NCI-H2196 (cell line): Measurements from ENCODE around the gene ERC1.

Experiments
- DNase-seq: peaks from one replicate; lab custom pipeline; 2025; ENCODE audit not compliant: unreplicated experiment; lab: John Stamatoyannopoulos, UW

ERC1 gene

DNA sequence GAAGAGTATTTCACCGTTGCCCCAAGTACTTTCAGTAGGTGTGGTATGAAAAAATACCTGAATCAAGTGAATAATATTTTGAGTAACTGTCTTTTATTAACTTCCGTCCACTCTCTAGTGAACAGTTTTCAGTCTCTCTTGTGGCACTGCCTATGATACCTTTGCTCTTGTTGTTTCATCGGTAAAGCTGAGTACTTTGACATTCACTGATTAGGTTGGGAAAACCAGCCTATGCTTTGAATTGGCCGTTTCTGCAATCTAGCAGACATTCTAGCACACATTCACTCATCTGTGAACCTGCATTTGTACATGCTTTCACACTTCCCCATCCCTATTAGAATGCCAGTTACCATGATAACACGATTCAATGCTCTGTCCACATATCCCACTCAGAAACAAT lies 386.1 kb downstream of the ERC1 start:
- no peak for DNase-seq

DNA sequence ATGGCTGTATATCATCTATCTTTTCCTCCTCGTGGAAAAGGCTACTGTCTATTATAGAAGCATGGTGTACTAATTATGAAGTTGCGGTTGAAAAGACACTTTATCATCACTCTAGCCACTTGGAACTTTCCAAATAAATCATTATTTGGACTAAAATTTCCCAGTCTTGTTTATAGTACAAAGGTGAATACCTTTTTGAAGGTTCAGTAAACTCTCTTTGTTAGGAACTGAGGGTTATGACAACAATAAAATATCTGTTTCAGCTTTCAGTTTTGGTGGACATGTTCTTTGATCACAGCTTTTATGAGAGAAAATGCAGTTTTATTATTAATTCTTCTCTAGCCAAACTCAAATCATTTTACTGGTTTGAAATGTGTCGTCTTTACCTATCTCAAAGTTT lies 386.7 kb downstream of the ERC1 start:
- DNase-seq = no peak

DNA sequence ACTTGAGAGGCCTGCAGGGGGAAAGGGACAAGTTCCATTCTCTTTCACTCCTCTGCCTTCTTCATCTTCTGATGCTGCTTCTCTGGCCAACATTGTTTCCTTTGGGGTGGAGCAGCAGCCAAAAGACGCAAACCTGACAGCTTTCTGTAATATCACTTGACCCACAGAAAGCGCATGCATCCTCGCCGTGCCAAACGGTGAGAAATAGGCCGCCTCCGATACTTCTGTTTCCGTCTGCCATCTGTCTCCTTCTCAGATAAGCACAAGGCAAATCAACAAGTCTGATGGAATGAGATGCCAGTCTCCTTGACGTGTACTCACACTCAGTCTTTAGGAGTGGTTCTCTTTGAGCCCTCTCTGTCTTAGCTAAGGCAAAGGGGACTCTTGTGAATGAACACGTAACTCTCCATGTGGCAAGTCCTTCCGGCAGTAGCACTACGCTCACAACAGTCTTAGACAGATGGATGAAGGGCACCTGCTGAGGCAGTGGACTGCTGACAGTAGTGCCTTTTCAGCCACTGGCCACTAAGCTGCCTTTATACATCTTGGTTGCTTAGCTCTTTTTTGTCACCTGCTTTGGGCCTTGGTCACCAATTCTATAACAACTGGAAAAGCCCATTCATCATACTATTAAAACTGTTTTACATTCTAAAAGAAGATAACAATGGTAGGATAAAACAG lies 389.3 kb downstream of the ERC1 start:
- DNase-seq = no peak

DNA sequence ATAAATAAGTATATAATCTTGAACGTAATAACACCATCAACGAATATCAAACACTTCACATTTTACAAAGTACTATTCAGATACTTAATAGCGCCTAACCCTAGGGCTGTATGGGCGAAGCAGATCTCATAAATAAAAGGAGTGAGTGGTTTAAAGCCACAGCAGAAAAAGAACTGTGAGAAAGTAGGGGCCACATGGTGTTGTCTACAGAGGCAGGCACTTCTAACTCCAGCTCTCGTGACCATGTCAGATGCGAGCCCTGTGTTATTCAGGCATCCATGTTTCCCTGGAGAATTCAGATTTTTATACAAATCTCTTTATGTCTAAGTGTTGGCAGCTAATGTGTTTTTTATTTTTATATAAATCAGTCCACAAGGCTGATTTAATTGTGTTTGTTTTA lies 391.1 kb downstream of the ERC1 start:
- no peak for DNase-seq

DNA sequence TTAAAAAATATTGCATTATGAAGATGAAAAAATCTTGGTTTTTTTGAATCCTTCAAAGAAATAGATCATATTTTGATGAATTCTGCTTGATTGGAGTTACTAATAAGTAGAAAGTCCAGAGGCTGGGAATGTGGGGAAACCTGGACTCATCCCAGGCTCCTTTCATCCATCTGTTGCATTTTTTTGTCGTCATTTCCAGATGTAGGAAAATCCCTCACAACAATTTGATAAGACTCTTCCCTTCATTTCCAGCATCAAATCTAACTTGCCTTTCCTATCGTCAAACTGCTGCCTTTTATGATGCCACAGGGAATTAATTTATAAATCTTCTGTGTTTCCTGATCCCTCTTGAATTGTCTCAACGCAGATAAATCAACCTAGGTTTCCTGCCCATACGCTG lies 391.8 kb downstream of the ERC1 start:
- no peak for DNase-seq

DNA sequence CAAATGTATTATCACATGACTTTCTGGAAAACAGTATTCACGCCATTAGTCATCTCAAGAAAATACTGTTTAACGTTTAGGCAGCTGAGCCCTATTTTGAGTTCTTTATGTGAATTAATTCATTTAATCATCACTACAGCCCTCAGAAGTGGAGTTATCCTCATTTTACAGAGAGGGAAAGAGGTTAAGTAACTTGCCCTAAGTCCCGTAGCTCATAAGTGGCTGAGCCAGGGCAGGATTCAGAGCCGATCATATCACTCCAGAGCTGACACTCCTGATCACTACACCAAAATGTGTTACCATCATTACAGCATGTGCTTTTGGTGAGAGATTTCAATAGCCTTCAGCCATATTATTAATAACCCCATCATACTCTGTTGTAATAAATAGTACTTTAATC lies 392.7 kb downstream of the ERC1 start:
- DNase-seq = no peak

DNA sequence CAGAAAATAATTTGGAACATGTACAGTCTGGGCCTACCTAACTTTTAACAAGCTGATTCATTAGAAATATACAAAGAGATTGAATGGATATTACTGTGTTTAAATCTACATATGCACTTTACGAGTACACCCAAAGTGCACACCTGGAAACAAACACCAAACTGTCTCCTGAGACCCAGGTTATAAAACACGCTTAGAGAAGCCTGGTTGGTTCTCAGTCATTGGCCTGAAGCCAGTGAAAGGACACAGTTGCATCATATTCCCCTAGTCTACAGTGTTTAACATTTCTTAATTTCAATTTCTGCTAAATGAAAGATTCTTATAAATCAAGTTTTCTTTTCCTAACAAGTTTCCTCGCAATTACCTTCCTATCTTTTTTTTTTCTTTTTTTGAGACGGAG lies 393.9 kb downstream of the ERC1 start:
- no peak for DNase-seq

DNA sequence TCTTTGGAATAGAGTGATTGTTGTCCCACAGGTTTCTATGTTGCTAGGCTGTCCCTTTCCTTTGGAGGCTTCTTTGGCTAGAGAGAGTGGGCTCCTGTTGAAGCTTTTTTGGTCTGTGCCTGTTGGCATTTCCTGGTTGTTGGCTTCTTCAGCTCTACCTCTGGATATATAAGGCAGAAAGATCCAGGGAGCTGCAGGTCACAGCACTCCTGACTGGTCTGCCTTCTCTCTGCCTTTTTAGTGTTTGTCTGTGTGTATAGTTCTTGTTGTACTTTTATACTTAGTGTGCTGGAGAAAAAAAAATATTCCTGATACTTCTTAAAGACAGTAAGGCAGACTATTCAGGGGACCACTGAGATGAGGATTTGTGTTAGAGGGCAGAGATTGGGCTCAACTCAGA lies 400.7 kb downstream of the ERC1 start:
- DNase-seq = no peak

DNA sequence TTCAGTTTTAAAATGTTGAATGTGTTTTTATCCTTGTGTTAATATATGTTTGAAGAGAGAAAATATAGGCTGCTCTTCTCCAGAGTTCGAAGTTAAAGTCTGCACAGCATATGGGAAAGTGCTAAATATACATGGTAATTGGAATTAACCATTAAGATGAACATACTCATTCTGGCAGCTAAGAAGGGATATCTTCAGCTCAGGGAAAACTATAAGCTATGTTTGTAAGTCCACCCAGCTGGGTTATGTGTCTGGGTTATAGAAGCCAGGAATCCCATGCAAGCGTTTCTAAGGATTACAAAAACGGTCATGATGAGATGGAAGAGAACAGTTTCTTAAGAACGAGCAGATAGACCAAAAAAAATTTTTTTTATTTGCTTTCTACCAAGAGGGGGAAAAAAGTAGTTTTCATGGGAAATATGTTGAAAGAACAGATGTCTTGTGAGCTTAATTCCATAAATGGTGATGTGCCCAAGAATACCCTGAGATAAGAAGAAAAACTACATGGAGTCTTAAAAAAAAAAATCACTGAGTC lies 404.5 kb downstream of the ERC1 start:
- DNase-seq = no peak

DNA sequence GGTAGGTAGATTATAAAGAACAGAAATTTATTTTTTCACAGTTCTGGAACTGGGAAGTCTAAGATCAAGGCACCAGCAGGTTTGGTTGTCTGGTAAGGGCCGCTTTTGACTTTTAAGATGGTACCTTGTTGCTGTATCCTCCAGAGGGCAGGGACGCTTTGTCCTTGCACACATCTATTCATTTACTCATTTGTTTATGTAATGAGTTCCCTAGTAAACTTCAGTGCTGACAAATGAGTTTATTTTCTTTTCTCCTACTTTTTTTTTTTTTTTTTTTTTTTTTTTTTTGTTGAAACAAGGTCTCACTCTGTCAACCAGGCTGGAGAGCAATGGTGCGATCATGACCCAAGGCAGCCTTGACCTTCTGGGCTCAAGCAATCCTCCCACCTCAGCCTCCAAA lies 407.6 kb downstream of the ERC1 start:
- DNase-seq = no peak

DNA sequence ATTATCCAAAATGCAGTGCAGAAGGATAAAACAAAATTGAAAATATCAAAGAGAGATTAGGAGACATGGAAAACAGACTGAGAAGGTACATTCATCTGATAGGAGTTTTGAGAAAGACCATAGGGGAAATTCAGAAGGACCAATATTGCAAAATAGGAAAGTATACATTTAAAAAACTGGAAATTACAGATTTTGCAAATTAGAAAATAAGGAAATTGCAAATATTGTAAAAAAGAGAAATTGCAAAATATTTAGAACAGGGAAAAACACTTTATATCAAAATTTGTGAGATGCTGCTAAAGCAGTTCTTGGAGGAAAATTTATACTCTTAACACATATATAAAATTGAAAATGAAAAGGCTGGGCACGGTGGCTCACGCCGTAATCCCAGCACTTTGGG lies 410.9 kb downstream of the ERC1 start:
- no peak for DNase-seq

DNA sequence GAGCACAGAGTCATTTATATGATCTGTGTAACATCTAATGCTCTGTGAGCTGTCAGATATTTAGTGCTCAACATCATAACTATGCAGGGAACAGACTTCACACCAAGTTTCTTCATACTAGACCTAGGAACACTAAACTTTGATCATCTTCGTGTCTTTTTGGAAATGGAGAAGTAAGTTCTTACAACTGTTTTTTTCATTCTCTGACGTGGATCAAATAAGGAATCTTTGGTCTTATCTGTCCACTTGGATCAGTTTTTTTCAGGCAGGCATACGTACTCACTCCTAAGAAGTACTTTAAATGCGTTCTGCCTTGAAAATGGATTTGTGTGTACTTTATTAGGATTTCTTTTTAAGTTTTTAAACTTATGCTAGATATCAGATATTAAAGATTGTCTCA lies 412.4 kb downstream of the ERC1 start:
- no peak for DNase-seq

DNA sequence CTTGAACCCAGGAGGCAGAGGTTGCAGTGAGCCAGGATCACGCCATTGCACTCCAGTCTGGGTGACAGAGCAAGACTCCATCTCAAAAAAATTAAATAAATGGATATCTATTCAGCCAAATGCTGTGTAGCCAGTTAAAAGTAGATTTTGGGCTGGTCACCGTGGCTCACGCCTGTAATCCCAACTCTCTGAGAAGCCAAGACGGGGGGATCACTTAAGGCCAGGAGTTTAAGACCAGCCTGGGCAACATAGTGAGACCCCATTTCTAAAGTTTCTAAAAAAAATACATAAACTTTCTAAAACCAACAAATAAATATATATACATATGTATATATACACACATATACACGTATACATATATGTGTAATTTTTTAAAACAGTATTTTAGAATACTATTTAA lies 414.6 kb downstream of the ERC1 start:
- DNase-seq = no peak

DNA sequence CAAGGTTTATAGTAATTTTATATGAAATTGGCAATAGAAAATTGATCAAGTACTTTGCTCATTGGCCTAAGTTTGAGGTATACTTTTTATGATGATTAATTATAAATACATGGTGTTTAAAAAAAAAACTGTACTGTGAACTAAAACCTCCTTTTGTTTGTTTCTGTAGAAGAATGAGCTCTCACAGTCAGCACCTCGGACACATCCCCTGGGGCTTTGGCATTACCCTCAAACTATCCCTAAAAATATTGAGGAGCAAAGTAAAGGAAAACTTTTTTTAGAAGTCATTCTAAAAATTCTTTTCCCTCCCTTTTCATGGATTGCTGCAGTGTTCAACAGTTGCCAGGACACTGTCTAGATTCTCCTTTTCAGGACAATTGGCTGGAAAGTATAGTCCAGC lies 419.8 kb downstream of the ERC1 start:
- no peak for DNase-seq

DNA sequence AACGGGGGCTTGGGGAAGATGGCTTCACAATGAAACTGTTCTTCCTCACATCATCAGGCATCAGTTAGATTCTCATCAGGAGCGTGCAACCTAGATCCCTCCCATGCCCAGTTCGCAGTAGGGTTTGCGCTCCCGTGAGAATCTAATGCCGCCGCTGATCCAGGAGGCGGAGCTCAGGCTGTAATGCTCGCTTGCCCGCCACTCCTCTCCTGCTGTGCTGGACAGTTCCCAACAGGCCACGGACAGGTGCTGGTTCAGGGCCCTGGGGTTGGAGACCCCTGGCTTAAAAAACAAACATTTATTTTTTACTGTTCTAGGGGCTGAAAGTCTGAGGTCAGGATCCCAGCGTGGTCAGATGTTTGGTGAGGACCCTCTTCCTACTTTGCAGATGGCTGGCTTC lies 422.9 kb downstream of the ERC1 start:
- DNase-seq = no peak

DNA sequence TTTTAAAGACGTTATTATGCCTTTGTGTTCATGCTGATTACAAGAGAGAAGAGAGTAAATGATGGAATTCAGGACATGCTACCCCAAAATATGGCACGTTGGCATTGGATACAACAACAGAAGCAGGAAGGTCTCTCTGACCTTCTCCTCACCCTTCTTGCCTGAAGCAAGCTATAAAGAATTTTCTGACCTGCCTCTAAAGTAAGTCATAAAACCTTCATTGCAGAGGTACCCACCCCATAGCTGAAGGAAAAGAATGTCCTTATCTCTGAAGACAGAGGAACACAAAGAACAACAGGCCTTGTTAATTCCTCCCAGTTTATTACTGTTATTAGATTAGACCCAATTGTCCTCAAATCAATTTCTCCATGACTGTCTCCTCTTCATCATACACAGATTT lies 427.1 kb downstream of the ERC1 start:
- DNase-seq = no peak

DNA sequence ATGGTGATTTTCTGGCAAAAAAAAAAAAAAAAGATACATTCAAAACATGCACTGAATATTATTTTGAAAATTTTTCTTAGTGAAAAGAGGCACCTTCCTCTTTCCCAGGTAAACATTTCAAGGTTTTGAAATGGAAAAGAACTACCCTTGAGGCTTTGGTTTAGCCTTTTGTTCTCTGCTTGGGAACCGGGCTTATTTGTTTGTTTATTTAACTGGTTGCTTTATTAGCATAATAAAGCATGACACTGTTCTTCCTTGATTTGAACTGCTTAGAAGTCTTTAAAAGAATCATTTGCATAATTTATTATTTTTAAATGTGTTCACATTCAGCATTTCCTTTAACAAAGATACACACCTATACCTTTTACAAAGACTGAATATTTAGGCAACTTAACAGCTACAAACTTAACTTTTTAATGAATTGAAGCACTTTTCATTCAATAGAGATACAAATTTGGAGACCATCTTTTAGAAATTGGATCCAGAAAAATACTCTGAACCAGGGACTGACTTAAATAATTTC lies 428.9 kb downstream of the ERC1 start:
- DNase-seq = no peak

DNA sequence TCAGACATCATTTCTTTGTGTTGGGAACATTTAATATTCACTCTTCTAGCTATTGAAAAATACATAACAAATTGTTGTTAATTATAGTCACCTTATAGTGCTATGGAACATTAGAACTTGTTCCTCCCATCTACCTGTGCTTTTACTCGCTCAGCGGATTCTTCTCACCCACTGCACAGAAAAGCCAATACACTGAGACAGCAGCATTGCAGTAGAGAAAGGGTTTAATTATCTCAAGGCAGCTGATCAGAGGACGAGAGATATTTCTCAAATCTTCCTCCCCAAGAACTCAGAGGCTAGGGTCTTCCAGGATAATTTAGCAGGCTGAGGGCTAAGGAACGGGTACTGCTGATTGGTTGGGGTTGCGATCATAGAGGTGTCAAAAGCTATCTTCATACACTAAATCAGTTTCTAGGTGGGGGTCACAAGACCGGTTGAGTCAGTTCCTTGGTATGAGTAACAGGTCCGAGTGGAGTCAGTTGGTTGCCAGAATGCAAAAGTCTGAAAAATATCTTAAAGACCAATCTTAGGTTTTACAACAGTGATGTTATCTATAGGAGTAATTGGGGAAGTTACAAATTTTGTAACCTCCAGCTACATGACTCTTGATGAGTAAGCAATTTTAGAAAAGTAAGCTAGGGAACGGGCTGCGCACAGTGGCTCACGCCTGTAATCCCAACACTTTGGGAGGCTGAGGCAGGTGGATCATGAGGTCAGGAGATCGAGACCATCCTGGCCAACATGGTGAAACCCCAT lies 430.2 kb downstream of the ERC1 start:
- no peak for DNase-seq

DNA sequence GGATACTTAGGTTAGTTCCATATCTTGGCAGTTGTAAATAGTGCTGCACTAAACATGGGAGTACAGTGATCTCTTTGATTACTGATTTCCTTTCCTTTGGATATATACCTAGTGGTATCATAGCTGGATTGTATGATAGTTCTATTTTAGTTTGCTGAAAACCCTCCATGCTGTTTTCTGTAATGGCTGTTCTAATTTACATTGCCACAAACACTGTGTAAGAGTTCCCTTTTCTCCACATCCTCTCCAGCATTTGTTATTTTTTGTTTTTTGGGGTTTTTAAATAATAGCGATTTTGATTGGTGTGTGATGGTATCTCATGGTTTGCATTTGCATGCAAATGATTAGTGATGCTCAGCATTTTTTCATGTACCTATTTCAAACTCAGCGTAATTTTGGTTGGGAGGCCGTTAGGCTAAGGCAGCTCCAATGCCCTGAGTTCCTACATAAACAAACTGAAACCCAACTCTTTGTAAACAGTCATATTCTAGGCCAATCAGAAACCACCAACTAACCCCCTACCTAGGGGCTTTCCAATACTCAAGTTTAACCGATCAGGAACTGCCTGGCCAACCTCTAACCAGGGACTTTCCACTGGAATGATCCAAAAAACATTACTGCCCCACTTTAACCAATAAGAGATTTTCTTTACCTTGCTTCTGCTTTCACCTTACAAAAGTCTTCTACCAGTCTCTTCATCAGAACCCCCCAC lies 431.7 kb downstream of the ERC1 start:
- no peak for DNase-seq

DNA sequence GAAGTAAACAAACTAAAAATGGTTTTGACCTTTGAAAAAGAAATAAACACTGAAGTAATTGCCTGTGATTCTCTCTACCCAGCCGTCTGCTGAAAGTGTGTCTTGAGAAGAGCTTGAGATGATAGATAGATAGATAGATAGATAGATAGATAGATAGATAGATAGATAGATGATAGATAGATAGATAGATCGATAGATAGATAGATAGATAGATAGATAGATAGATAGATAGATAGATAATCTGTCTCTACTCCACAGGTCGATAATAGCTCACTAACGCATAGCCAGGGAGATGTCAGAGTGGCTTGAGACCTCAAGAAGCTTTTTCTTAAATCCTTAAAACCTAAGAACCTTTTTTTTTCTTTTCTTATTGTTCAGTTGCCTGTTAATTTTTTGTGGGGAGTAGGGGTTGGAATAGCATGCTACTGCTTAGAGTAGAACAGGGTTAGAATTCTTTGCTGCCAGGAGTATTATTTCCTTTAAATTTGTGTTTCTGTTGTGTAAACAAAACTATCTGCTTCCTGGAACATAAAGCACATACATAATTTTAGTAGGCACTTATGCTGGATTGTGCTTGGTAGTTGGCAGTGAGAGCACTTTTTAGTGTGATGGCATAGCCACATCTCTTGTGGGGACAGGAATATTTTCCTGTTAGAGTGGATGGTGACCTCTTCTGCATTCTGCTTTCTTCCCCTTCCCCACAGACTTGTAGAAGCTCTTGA lies 433.8 kb downstream of the ERC1 start:
- DNase-seq = no peak

DNA sequence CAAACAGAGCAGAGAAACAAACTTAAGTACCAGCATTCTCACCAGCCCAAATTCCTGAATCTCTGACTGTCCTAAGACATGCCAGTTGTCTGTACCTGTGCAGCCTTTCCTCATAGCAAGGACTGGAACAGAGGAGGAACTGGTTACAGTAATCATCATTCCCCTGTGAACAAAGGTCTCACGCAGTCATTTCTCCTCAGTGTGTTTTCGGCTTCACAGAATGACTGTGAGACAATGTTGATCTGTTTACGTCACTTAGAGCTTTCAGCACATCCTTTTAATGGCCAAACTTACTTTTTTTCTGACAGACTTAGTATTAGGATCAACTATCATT lies 434.3 kb downstream of the ERC1 start:
- no peak for DNase-seq
